ENCODE measurements around the gene FSD2.
A peak's percentile ranks its signal among the peaks of the same experiment; 100 is the strongest.

The FSD2 gene

DNA sequence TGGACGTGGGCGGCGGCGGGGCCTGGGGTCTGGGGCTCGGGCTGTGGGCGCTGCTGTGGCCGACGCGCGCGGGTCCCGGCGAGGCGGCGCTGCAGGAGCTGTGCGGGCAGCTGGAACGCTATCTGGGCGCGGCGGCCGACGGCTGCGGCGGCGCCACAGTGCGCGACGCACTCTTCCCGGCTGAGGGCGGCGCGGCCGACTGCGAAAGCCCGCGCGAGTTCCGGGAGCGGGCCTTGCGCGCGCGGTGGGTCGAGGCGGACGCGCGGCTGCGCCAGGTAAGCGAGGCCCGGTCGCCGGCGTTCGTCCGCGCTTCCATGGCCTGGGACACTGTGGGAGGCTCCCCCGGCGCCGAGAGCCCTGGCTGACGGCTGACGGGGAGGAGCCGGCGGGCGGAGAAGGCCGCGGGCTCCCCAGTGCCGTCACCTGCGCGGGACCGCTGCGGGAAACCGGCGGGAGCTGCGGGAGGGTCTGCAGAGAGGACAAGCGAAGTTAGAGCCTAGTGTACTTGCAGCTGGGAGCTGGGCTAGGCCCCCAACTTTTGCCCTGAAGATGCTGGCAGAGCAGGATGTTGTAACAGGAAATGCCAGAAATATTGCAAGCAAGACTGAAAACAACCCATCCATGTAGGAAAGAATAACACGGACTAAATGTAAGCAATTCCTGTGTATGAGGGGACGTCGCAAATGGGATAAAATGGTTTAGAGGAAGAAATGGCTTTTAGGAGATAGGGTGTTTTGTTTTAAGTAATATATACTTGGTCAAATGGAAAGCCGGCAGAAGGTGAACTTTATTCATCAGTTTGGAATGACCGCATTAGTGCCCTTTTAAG lies 4.4 kb upstream of the FSD2 start:
- H3K27ac ChIP-seq (ENCODE audit: low read length, poor library complexity, severe bottlenecking) = peak overlapping the region; percentile 89
- H4K91ac ChIP-seq (ENCODE audit: low read length) = peak overlapping the region; percentile 99
- peak overlapping the region; percentile 85 for H2BK120ac ChIP-seq (ENCODE audit: low read depth, low read length)
- peak overlapping the region; percentile 92 for H4K8ac ChIP-seq (ENCODE audit: low read length)
- H3K36me3 ChIP-seq (ENCODE audit: control insufficient read depth in 1 of 2, insufficient read depth in 2 of 2, low read depth in 1 of 2, low read length in 2 of 2) = peaks cover 7 to 19% of the 10 kb centered on the region in 2 experiments
- peak overlapping the region; percentile 53 for H3K4me2 ChIP-seq (ENCODE audit: low read length, poor library complexity, severe bottlenecking)
- peak overlapping the region; percentile 83 to 99 for H3K4me3 ChIP-seq (ENCODE audit: insufficient read depth in 1 of 2, low read depth in 1 of 2, low read length in 2 of 2)
- H3K14ac ChIP-seq (ENCODE audit: low read length in 2 of 2) = peak overlapping the region; percentile 74 to 77
- H2BK12ac ChIP-seq (ENCODE audit: low read length in 2 of 2) = peak overlapping the region in 1 of 2 experiments; percentile 64
- under 1% methylated on average over 46 of the region's 81 CpGs for WGBS
- H3K4me1 ChIP-seq (ENCODE audit: control insufficient read depth, insufficient read depth, low read depth, low read length) = peaks cover 4% of the 10 kb centered on the region
- H2BK5ac ChIP-seq (ENCODE audit: low read depth, low read length, poor library complexity, severe bottlenecking) = peak overlapping the region; percentile 98
- peak overlapping the region; percentile 46 for H2AFZ ChIP-seq (ENCODE audit: low read depth, low read length)
- peak overlapping the region in 1 of 2 experiments; percentile 46 for H3K23ac ChIP-seq (ENCODE audit: low read length in 2 of 2)
- no peaks in the 10 kb centered on the region for H3K27me3 ChIP-seq (ENCODE audit: control insufficient read depth in 1 of 2, insufficient read depth in 1 of 2, low read length in 2 of 2)
- DNase-seq = peak; percentile 55
- H2BK15ac ChIP-seq (ENCODE audit: low read depth, poor library complexity, severe bottlenecking) = peak overlapping the region; percentile 97
- peaks cover 3% of the 10 kb centered on the region for H3K79me1 ChIP-seq (replicated peaks; ENCODE audit: low read length, poor library complexity, severe bottlenecking)
- no peaks in the 10 kb centered on the region for H3K9me3 ChIP-seq (ENCODE audit: control insufficient read depth, low read length)
- H3K9ac ChIP-seq (ENCODE audit: low read length) = peak overlapping the region; percentile 99
- no peak overlapping the region for H2AK5ac ChIP-seq (ENCODE audit: low read length, severe bottlenecking)
- H3K18ac ChIP-seq (ENCODE audit: low read depth in 1 of 2, low read length in 2 of 2) = peak overlapping the region; percentile 95 to 98
- peak overlapping the region; percentile 80 to 98 for H3K4ac ChIP-seq (ENCODE audit: low read depth in 1 of 2, low read length in 2 of 2)

DNA sequence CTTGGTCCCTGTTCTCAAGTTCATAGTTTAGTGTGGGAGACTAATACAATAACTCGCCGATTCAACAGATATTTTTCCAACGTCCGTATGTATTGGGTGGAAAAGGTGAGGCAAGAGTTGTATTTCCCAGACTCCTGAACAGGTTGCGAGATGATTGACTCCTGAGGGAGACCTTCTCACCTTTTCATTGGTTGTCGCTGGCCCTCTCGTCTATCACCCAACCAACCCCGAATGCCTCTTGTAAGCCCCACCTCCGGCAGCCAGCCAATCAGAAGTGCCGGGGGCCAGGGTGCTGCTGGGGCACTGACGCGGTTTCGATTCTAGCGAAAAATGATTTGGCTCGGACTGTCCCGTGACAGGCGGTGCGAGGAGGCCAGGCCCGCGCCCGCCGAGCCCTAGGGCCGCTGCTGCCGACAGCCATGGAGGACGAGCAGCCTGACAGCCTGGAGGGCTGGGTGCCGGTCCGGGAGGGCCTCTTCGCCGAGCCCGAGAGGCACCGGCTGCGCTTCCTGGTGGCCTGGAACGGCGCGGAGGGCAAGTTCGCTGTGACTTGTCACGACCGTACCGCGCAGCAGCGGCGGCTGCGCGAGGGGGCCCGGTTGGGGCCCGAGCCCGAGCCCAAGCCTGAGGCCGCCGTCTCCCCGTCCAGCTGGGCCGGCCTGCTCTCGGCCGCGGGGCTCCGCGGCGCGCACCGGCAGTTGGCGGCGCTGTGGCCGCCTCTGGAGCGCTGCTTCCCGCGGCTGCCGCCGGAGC lies 3.6 kb upstream of the FSD2 start, which contains the start of gene WHAMM:
Gene WHAMM, plus strand, starts transcription at position 321 of the 753 bp plus-strand sequence. Its CDS starts 99 bp downstream, at position 420.
- H3K9ac ChIP-seq (ENCODE audit: low read length) = peak within 1 kb of the TSS; percentile 99
- peak within 1 kb of the TSS; percentile 53 for H3K4me2 ChIP-seq (ENCODE audit: low read length, poor library complexity, severe bottlenecking)
- H2BK12ac ChIP-seq (ENCODE audit: low read length in 2 of 2) = peak within 1 kb of the TSS in 1 of 2 experiments; percentile 64
- DNase-seq = peak; percentile 99
- under 1% methylated on average over 50 of the region's 67 CpGs for WGBS
- peak within 1 kb of the TSS; percentile 98 for H2BK5ac ChIP-seq (ENCODE audit: low read depth, low read length, poor library complexity, severe bottlenecking)
- peak within 1 kb of the TSS; percentile 99 for H4K91ac ChIP-seq (ENCODE audit: low read length)
- H3K27ac ChIP-seq (ENCODE audit: low read length, poor library complexity, severe bottlenecking) = peak within 1 kb of the TSS; percentile 89
- peak within 1 kb of the TSS; percentile 97 for H2BK15ac ChIP-seq (ENCODE audit: low read depth, poor library complexity, severe bottlenecking)
- H3K4me3 ChIP-seq (ENCODE audit: insufficient read depth in 1 of 2, low read depth in 1 of 2, low read length in 2 of 2) = peak within 1 kb of the TSS; percentile 83 to 99
- H3K9me3 ChIP-seq (ENCODE audit: control insufficient read depth, low read length) = no peaks in the 10 kb centered on the region
- H3K79me1 ChIP-seq (replicated peaks; ENCODE audit: low read length, poor library complexity, severe bottlenecking) = peaks cover 3% of the 10 kb centered on the region
- H4K8ac ChIP-seq (ENCODE audit: low read length) = peak within 1 kb of the TSS; percentile 92
- peaks cover 7 to 16% of the 10 kb centered on the region in 2 experiments for H3K36me3 ChIP-seq (ENCODE audit: control insufficient read depth in 1 of 2, insufficient read depth in 2 of 2, low read depth in 1 of 2, low read length in 2 of 2)
- H3K27me3 ChIP-seq (ENCODE audit: control insufficient read depth in 1 of 2, insufficient read depth in 1 of 2, low read length in 2 of 2) = no peaks in the 10 kb centered on the region
- H3K14ac ChIP-seq (ENCODE audit: low read length in 2 of 2) = peak within 1 kb of the TSS; percentile 77 to 92
- H3K18ac ChIP-seq (ENCODE audit: low read depth in 1 of 2, low read length in 2 of 2) = peak within 1 kb of the TSS; percentile 95 to 98
- peak within 1 kb of the TSS; percentile 55 for H2AFZ ChIP-seq (ENCODE audit: low read depth, low read length)
- H3K4ac ChIP-seq (ENCODE audit: low read depth in 1 of 2, low read length in 2 of 2) = peak within 1 kb of the TSS; percentile 80 to 98
- H3K23ac ChIP-seq (ENCODE audit: low read length in 2 of 2) = peak within 1 kb of the TSS; percentile 70 to 96
- peak within 1 kb of the TSS; percentile 85 for H2BK120ac ChIP-seq (ENCODE audit: low read depth, low read length)
- H2AK5ac ChIP-seq (ENCODE audit: low read length, severe bottlenecking) = peak within 1 kb of the TSS; percentile 77
- peaks cover 4% of the 10 kb centered on the region for H3K4me1 ChIP-seq (ENCODE audit: control insufficient read depth, insufficient read depth, low read depth, low read length)

DNA sequence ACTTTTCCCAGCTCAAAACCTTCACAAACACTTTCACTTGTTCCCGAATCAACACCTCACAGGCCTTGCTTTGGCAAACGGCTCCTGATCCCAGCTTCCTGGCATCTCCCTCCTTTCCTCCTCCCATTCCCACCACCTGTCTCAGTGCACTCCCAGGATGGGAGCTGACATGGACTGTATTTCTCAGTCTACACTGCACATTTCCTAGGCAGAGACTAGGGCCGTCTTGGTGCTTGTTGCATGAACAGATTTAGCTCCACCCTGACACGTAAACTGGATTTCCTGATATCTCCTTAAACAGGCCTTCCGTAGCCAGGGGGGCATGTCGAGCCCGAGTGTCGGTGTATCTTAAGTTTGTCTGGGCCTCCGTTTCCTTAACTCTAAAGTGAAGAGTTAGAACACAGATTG lies 2.8 kb upstream of the FSD2 start:
- H4K91ac ChIP-seq (ENCODE audit: low read length) = no peak overlapping the region
- H2BK120ac ChIP-seq (ENCODE audit: low read depth, low read length) = no peak overlapping the region
- no peaks in the 10 kb centered on the region for H3K9me3 ChIP-seq (ENCODE audit: control insufficient read depth, low read length)
- WGBS = 89% methylated on average over 9 of the region's 9 CpGs
- no peak overlapping the region for H3K18ac ChIP-seq (ENCODE audit: low read depth in 1 of 2, low read length in 2 of 2)
- no peak for DNase-seq
- H3K14ac ChIP-seq (ENCODE audit: low read length in 2 of 2) = no peak overlapping the region
- H2AK5ac ChIP-seq (ENCODE audit: low read length, severe bottlenecking) = no peak overlapping the region
- H4K8ac ChIP-seq (ENCODE audit: low read length) = no peak overlapping the region
- peaks cover 3 to 9% of the 10 kb centered on the region in 2 experiments for H3K36me3 ChIP-seq (ENCODE audit: control insufficient read depth in 1 of 2, insufficient read depth in 2 of 2, low read depth in 1 of 2, low read length in 2 of 2)
- H2AFZ ChIP-seq (ENCODE audit: low read depth, low read length) = no peak overlapping the region
- H3K4ac ChIP-seq (ENCODE audit: low read depth in 1 of 2, low read length in 2 of 2) = no peak overlapping the region
- no peak overlapping the region for H3K27ac ChIP-seq (ENCODE audit: low read length, poor library complexity, severe bottlenecking)
- H3K27me3 ChIP-seq (ENCODE audit: control insufficient read depth in 1 of 2, insufficient read depth in 1 of 2, low read length in 2 of 2) = no peaks in the 10 kb centered on the region
- H2BK5ac ChIP-seq (ENCODE audit: low read depth, low read length, poor library complexity, severe bottlenecking) = no peak overlapping the region
- no peak overlapping the region for H3K9ac ChIP-seq (ENCODE audit: low read length)
- H3K4me3 ChIP-seq (ENCODE audit: insufficient read depth in 1 of 2, low read depth in 1 of 2, low read length in 2 of 2) = no peak overlapping the region
- H2BK15ac ChIP-seq (ENCODE audit: low read depth, poor library complexity, severe bottlenecking) = no peak overlapping the region
- peak overlapping the region; percentile 30 for H3K4me2 ChIP-seq (ENCODE audit: low read length, poor library complexity, severe bottlenecking)
- H3K23ac ChIP-seq (ENCODE audit: low read length in 2 of 2) = no peak overlapping the region
- peaks cover 1% of the 10 kb centered on the region for H3K79me1 ChIP-seq (replicated peaks; ENCODE audit: low read length, poor library complexity, severe bottlenecking)
- H2BK12ac ChIP-seq (ENCODE audit: low read length in 2 of 2) = no peak overlapping the region
- peaks cover 4% of the 10 kb centered on the region for H3K4me1 ChIP-seq (ENCODE audit: control insufficient read depth, insufficient read depth, low read depth, low read length)

All from mesenchymal stem cell (in vitro differentiated cells and primary cell).